Measurements from ENCODE around the gene CDKN1B.

- TF ChIP-seq CTCF (conservative IDR thresholded peaks at IDR 0.05 in 1 of 2, IDR thresholded peaks at IDR 0.05 in 1 of 2; ENCODE audit: extremely low read depth in 1 of 2, insufficient read depth in 1 of 2, low read depth in 1 of 2, low read length in 2 of 2) (no peak), EZH2 (IDR thresholded peaks at IDR 0.05; ENCODE audit: borderline replicate concordance, low read length) (no peak)
These were observed 30.7 kb upstream of the CDKN1B start for GRCh38 chr12:12686472-12686871.
